ENCODE results near the gene CAMKV.
"Not testable (repeated sequence)": the region's sequence is repeated elsewhere in the genome, so short reads cannot be mapped to it uniquely, and the experiment has no call there.

Gene CAMKV

DNA sequence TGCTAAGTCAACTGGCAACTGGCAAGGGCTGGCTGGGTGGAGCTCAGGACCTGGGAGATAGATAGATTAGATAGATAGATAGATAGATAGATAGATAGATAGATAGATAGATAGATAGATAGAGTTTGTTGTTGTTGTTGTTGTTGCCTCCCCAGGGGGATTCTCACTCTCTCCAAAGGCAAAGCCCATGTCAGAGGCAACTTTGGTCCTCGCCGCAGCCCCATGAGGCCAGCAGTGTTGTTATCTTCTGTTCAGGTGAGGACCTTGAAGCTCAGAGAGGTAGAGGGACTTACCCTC is 41.4 kb upstream of the CAMKV start:
- DNase-seq (ENCODE audit: low read depth), result no peak
- TF ChIP-seq, protein P1, sequence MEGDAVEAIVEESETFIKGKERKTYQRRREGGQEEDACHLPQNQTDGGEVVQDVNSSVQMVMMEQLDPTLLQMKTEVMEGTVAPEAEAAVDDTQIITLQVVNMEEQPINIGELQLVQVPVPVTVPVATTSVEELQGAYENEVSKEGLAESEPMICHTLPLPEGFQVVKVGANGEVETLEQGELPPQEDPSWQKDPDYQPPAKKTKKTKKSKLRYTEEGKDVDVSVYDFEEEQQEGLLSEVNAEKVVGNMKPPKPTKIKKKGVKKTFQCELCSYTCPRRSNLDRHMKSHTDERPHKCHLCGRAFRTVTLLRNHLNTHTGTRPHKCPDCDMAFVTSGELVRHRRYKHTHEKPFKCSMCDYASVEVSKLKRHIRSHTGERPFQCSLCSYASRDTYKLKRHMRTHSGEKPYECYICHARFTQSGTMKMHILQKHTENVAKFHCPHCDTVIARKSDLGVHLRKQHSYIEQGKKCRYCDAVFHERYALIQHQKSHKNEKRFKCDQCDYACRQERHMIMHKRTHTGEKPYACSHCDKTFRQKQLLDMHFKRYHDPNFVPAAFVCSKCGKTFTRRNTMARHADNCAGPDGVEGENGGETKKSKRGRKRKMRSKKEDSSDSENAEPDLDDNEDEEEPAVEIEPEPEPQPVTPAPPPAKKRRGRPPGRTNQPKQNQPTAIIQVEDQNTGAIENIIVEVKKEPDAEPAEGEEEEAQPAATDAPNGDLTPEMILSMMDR (IDR thresholded peaks at IDR 0.05; ENCODE audit: control insufficient read depth, insufficient read depth, low read depth, low read length, missing control alignments), result no peak
- no peak overlapping the region for H3K4me3 ChIP-seq (ENCODE audit: control insufficient read depth, low read depth, low read length)

DNA sequence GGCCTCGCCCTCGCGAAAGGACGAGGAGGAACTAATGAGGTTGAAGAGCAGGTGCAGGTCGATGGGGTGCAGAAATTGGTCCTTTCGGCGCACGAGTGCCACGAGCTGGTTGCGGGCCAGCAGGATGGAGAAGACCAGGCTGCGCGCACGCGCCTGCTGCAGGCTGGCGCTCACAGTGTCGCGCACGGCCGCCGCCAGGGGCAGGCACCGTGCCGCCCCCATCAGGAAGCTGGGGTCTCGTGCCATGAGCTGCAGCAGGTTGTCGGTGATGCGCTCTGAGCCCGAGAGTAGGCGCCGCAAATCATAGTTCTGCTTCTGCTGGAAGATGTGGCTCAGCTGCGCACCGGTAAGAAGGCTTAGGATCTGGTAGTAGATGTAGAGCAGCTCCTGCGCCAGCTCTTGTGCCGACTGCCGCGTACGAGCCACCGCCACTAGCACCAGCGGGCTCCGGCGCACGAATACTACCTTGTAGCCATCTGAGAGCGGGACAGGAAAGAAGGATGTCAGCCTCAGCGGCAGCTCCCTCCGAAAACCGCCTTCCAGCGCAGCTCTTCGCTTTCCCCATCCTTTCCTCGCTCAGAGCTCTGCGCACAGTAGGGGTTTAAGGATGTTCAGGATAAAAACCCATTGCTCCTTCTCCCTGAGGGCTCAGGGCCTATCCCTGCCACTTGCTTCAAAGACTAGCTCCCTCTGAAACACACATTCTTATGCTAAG is 40.9 kb upstream of the CAMKV start:
- TF ChIP-seq, protein P1 (IDR thresholded peaks at IDR 0.05; ENCODE audit: control insufficient read depth, insufficient read depth, low read depth, low read length, missing control alignments), result no peak
- no peak overlapping the region for H3K4me3 ChIP-seq (ENCODE audit: control insufficient read depth, low read depth, low read length)
- DNase-seq (ENCODE audit: low read depth), result no peak

- H3K4me3 ChIP-seq (ENCODE audit: control insufficient read depth, low read depth, low read length), result no peak overlapping the region
- DNase-seq (ENCODE audit: low read depth), result no peak
These were observed 38.9 kb upstream of the CAMKV start for GRCh38 chr3:49908373-49909199.

GRCh38 chr3:49906073-49906743 is 36.5 kb upstream of the CAMKV start:
- H3K4me3 ChIP-seq (ENCODE audit: control insufficient read depth, low read depth, low read length), result peak overlapping the region; percentile 31
- TF ChIP-seq, protein P1 (IDR thresholded peaks at IDR 0.05; ENCODE audit: control insufficient read depth, insufficient read depth, low read depth, low read length, missing control alignments), result peak; percentile 69
- DNase-seq (ENCODE audit: low read depth), result no peak

More at GRCh38 chr3:49908373-49909199, 38.9 kb upstream of the CAMKV start:
- TF ChIP-seq, protein P1 (IDR thresholded peaks at IDR 0.05; ENCODE audit: control insufficient read depth, insufficient read depth, low read depth, low read length, missing control alignments), result no peak

DNA sequence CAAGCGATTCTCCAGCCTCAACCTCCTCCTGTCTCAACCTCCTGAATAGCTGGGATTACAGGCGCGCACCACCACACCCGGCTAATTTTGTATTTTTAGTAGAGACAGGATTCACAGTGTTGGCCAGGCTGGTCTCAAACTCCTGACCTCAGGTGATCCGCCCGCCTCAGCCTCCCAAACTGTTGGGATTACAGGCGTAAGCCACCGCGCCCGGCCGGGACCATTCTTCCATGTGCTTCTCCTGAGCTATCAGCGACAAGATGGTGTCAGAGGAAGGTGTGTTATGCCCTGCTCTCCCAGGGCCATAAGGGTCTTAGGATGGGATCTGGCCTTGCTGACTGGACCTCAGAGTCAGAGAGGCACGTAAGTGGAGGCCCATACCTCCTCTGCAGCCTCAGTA is 34.7 kb upstream of the CAMKV start:
- not testable (repeated sequence) for H3K4me3 ChIP-seq (ENCODE audit: control insufficient read depth, low read depth, low read length); DNase-seq (ENCODE audit: low read depth)

DNA sequence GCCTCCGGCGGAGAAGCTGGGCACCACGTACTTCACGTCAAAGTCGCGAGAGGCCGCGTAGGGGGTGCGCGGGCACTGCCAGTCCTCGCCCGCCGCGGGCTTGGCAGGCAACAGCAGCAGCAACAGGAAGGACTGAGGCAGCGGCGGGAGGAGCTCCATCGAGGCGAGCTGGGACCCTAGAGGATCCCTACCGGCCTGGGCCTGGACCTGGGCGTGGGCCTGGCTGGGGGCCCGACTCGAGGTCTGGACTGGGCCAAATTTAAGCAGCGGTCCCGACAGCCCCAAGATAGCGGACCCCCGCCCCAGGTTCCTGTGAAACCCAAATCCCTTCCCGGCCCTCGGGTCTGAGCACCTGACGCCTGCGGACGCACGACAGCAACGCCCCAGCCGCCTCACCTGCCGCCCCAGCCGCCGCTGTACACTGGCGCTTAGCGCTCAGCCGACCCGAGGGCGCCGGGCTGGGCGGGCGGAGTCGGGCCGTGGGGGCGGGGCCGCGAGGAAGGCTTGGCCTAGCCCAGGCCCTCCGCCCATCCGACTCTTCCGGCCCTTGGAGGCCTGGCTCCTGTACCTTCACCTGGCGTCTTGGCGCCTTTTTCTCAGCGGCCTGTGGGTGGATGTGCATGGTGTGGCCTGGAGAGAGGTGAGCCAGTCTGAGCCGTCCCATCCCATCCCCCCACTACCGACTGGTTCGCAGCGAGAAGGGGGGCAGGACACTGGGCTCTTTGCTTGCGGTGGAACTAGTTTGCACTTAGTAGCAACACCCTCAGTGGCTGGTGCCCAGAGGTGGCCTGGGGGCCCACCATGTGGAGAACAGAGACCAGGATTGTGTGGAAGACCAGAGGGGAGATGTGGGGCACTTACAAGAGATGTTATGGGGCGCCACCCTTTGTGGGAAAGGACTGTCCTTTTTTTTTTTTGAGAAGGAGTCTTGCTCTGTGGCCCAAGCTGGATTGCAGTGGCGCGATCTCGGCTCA is 34.0 kb upstream of the CAMKV start, which contains the start of gene MST1R:
TSS of gene MST1R (minus strand) at position 423 of the 974 bp plus-strand sequence. CDS start at position 159, 264 bp downstream.
- DNase-seq (ENCODE audit: low read depth), result no peak
- TF ChIP-seq, protein P1 (IDR thresholded peaks at IDR 0.05; ENCODE audit: control insufficient read depth, insufficient read depth, low read depth, low read length, missing control alignments), result no peak
- no peak within 1 kb of the TSS for H3K4me3 ChIP-seq (ENCODE audit: control insufficient read depth, low read depth, low read length)

Measured in AG09309 (cell line).